Measurements from ENCODE around the gene UQCC5. TPM values are rescaled to one million over a fixed set of nuclear protein-coding genes. Genes with fewer than 3 reads are reported as not detected.

Gene UQCC5
- total and polyA plus RNA-seq, 2 donors from 2014 or later, result 26.8 to 135 TPM

GRCh38 chr3:52495777-52496602, 40.4 kb upstream of the UQCC5 start:
- intact Hi-C loops (cut with DNase I), result no loop called here
- Histone ChIP-seq H3K4me1 (ENCODE audit: control insufficient read depth in 2 of 3, insufficient read depth in 2 of 3, low read depth in 1 of 3, low read length in 3 of 3) (peaks cover 0 to 15% (median 0%) of the 10 kb centered on the region in 3 donors), H3K36me3 (ENCODE audit: control insufficient read depth in 2 of 3, insufficient read depth in 3 of 3, low read length in 3 of 3) (peaks cover 0 to 20% (median 13%) of the 10 kb centered on the region in 3 donors), H3K27me3 (ENCODE audit: control insufficient read depth, insufficient read depth, low read length) (no peaks in the 10 kb centered on the region), H3K9me3 (ENCODE audit: control insufficient read depth in 2 of 3, insufficient read depth in 1 of 3, low read length in 3 of 3) (no peaks in the 10 kb centered on the region), H3K27ac (ENCODE audit: low read depth in 2 of 2, low read length in 2 of 2) (peak overlapping the region in 1 of 2 donors; percentile 22), H3K9ac (ENCODE audit: low read length in 3 of 3) (peak overlapping the region in 1 of 3 donors; percentile 26), H3K4me3 (ENCODE audit: low read length in 3 of 3) (peak overlapping the region in 2 of 3 donors; percentile 32 to 48)
- TF ChIP-seq CTCF (IDR thresholded peaks at IDR 0.05; ENCODE audit: borderline replicate concordance, extremely low read depth, insufficient read depth), result no peak
- FAIRE-seq (no peak), DNase-seq (no peak)

- H3K4me1 ChIP-seq (ENCODE audit: control insufficient read depth in 2 of 3, insufficient read depth in 2 of 3, low read depth in 1 of 3, low read length in 3 of 3), result peaks cover 0 to 9% (median 0%) of the 10 kb centered on the region in 3 donors
- no peak overlapping the region for H3K27ac ChIP-seq (ENCODE audit: low read depth in 2 of 2, low read length in 2 of 2)
- no peaks in the 10 kb centered on the region for H3K9me3 ChIP-seq (ENCODE audit: control insufficient read depth in 2 of 3, insufficient read depth in 1 of 3, low read length in 3 of 3)
- intact Hi-C loops (cut with DNase I), result no loop called here
- no peaks in the 10 kb centered on the region for H3K36me3 ChIP-seq (ENCODE audit: control insufficient read depth in 2 of 3, insufficient read depth in 3 of 3, low read length in 3 of 3)
- H3K27me3 ChIP-seq (ENCODE audit: control insufficient read depth, insufficient read depth, low read length), result no peaks in the 10 kb centered on the region
- H3K9ac ChIP-seq (ENCODE audit: low read length in 3 of 3), result no peak overlapping the region
- no peak overlapping the region for H3K4me3 ChIP-seq (ENCODE audit: low read length in 3 of 3)
- FAIRE-seq, result no peak
- DNase-seq, result peak in 1 of 5 donors; percentile 16
- no peak for TF ChIP-seq CTCF (IDR thresholded peaks at IDR 0.05; ENCODE audit: borderline replicate concordance, extremely low read depth, insufficient read depth)
Observed at GRCh38 chr3:52498137-52499054, 38.0 kb upstream of the UQCC5 start.

- FAIRE-seq (no peak), DNase-seq (no peak)
- H3K36me3 ChIP-seq (ENCODE audit: control insufficient read depth in 2 of 3, insufficient read depth in 3 of 3, low read length in 3 of 3), result no peaks in the 10 kb centered on the region
- no peak overlapping the region for H3K27ac ChIP-seq (ENCODE audit: low read depth in 2 of 2, low read length in 2 of 2)
- H3K27me3 ChIP-seq (ENCODE audit: control insufficient read depth, insufficient read depth, low read length), result no peaks in the 10 kb centered on the region
- H3K9ac ChIP-seq (ENCODE audit: low read length in 3 of 3), result no peak overlapping the region
- intact Hi-C loops (cut with DNase I), result no loop called here
- peaks cover 0 to 6% (median 0%) of the 10 kb centered on the region in 3 donors for H3K4me1 ChIP-seq (ENCODE audit: control insufficient read depth in 2 of 3, insufficient read depth in 2 of 3, low read depth in 1 of 3, low read length in 3 of 3)
- no peak overlapping the region for H3K4me3 ChIP-seq (ENCODE audit: low read length in 3 of 3)
- TF ChIP-seq CTCF (IDR thresholded peaks at IDR 0.05; ENCODE audit: borderline replicate concordance, extremely low read depth, insufficient read depth), result no peak
- no peaks in the 10 kb centered on the region for H3K9me3 ChIP-seq (ENCODE audit: control insufficient read depth in 2 of 3, insufficient read depth in 1 of 3, low read length in 3 of 3)
Observed at GRCh38 chr3:52501046-52501445, 35.4 kb upstream of the UQCC5 start.
